Endothelial cell of umbilical vein (primary cell): ENCODE data around the gene ATXN7. TPM values are rescaled to one million over a fixed set of nuclear protein-coding genes. Genes with fewer than 3 reads are reported as not detected.

Experiments used
- BruUV-seq: library from RNA; stranded (reverse); fragments of 400-500 nt; replicated peaks from 2 replicates; lab custom pipeline; 2021; lab: Mats Ljungman, UMichigan
- CTCF ChIA-PET: fragments of 300-600, 350-600 bp; sonication (Branson Sonifier 250); formaldehyde crosslinking; loops from one replicate; lab custom pipeline; 2021; ENCODE audit warnings: antibody characterized with exemption, inconsistent platforms; lab: Charles Lee
- POLR2A ChIA-PET: fragments of 300-600, 350-600 bp; sonication (Branson Sonifier 250); formaldehyde crosslinking; loops from one replicate; lab custom pipeline; 2021; ENCODE audit warnings: antibody characterized with exemption, inconsistent platforms; lab: Charles Lee
- DNase-seq: peaks from one replicate; pipeline ENCODE4 v3.0.0-alpha.2; 2011; ENCODE audit warnings: low read depth, low spot score
- FAIRE-seq: peaks from 2 replicates; lab custom pipeline; 2011; peaks lifted over from hg19 to GRCh38; lab: Jason Lieb, UNC
- H2AFZ ChIP-seq: 2 replicates; pipeline ENCODE4 v1.6.0; 2012; ENCODE audit warnings: low read depth, low read length, control low read depth, inconsistent platforms
- H3K27ac ChIP-seq: 2 replicates; pipeline ENCODE4 v1.5.1; 2011; ENCODE audit warnings: low read depth, mild to moderate bottlenecking, control low read depth, low read length, moderate library complexity; ENCODE audit not compliant: insufficient read depth
- H3K27me3 ChIP-seq, 2 experiments: 2 replicates each; pipeline versions ENCODE4 v1.6.0 to v1.6.1; 2011; ENCODE audit warnings: low read length in 2 of 2, mixed read lengths in 1 of 2; ENCODE audit not compliant: control insufficient read depth in 2 of 2, insufficient read depth in 2 of 2
- H3K36me3 ChIP-seq, 2 experiments: 2 replicates in 1 of 2; 3 replicates in 1 of 2; pipeline ENCODE4 v1.5.1; 2011; ENCODE audit warnings: low read length in 2 of 2, mild to moderate bottlenecking in 1 of 2, moderate library complexity in 1 of 2; ENCODE audit not compliant: control insufficient read depth in 2 of 2, insufficient read depth in 2 of 2; ENCODE audit errors: extremely low read depth in 1 of 2
- H3K4me1 ChIP-seq: 3 replicates; pipeline ENCODE4 v1.5.1; 2011; ENCODE audit warnings: mild to moderate bottlenecking, low read length; ENCODE audit not compliant: control insufficient read depth, insufficient read depth; ENCODE audit errors: extremely low read depth
- H3K4me2 ChIP-seq: 2 replicates; pipeline ENCODE4 v1.6.1; 2011; ENCODE audit warnings: low read length, control low read depth, mixed read lengths; ENCODE audit not compliant: insufficient read depth
- H3K4me3 ChIP-seq, 3 experiments: fragments of 200-600 bp in 1 of 3; sonication (generic), shearing (Covaris generic) in 1 of 3; replicated peaks in 1 of 3; 2 replicates each; pipeline ENCODE4 v1.5.1; 2011 to 2016; ENCODE audit warnings: control low read depth in 3 of 3, low read length in 3 of 3, mild to moderate bottlenecking in 2 of 3, inconsistent platforms in 1 of 3, low read depth in 1 of 3, moderate library complexity in 1 of 3; ENCODE audit not compliant: insufficient read depth in 1 of 3
- H3K79me2 ChIP-seq: 2 replicates; pipeline ENCODE4 v1.6.0; 2012; ENCODE audit warnings: low read length, inconsistent platforms; ENCODE audit not compliant: control insufficient read depth, insufficient read depth
- H3K9ac ChIP-seq: replicated peaks from 2 replicates; pipeline ENCODE3; 2011; ENCODE audit warnings: low read length, control low read depth; ENCODE audit not compliant: insufficient read depth; ENCODE audit errors: extremely low read depth
- H3K9me1 ChIP-seq: replicated peaks from 3 replicates; pipeline ENCODE4 v1.6.0; 2011; ENCODE audit warnings: mild to moderate bottlenecking, low read length; ENCODE audit not compliant: control insufficient read depth, insufficient read depth; ENCODE audit errors: extremely low read depth
- H3K9me3 ChIP-seq: replicated peaks from 2 replicates; pipeline ENCODE4 v1.5.1; 2012; ENCODE audit warnings: low read length, inconsistent platforms; ENCODE audit not compliant: control insufficient read depth, insufficient read depth
- H4K20me1 ChIP-seq: replicated peaks from 2 replicates; pipeline ENCODE3; 2011; ENCODE audit warnings: mild to moderate bottlenecking, low read length; ENCODE audit not compliant: control insufficient read depth, insufficient read depth; ENCODE audit errors: extremely low read depth
- CTCF ChIP-seq, 2 donors: IDR thresholded peaks; 1 replicate in 1 of 2; 2 replicates in 1 of 2; pipeline ENCODE4 v1.5.1; 2011; ENCODE audit warnings: low read length in 2 of 2, mild to moderate bottlenecking in 2 of 2, moderate library complexity in 2 of 2, control low read depth in 1 of 2, inconsistent platforms in 1 of 2, low read depth in 1 of 2; ENCODE audit not compliant: insufficient read depth in 1 of 2; ENCODE audit errors: extremely low read depth in 1 of 2
- EZH2 ChIP-seq: IDR thresholded peaks from 2 replicates; pipeline ENCODE4 v1.6.1; 2012; ENCODE audit warnings: borderline replicate concordance, low read depth, mild to moderate bottlenecking, moderate library complexity, low read length, inconsistent platforms; ENCODE audit not compliant: severe bottlenecking
- FOS ChIP-seq: IDR thresholded peaks from 2 replicates; pipeline ENCODE4 v1.6.1; 2011; ENCODE audit warnings: mild to moderate bottlenecking, low read length, moderate library complexity, borderline replicate concordance; ENCODE audit not compliant: insufficient read depth
- GATA2 ChIP-seq: IDR thresholded peaks from 2 replicates; pipeline ENCODE4 v1.7.0; 2011; ENCODE audit warnings: low read depth, mild to moderate bottlenecking, moderate library complexity, mixed read lengths, low read length; ENCODE audit not compliant: insufficient read length, insufficient read depth
- JUN ChIP-seq: IDR thresholded peaks from 2 replicates; pipeline ENCODE4 v1.6.1; 2011; ENCODE audit warnings: borderline replicate concordance, low read depth; ENCODE audit not compliant: insufficient read length, insufficient read depth
- MAX ChIP-seq: IDR thresholded peaks from 2 replicates; pipeline ENCODE4 v1.6.1; 2011; ENCODE audit not compliant: insufficient read depth, insufficient read length
- MYC ChIP-seq: IDR thresholded peaks from one replicate; pipeline ENCODE4 v1.6.1; 2011; ENCODE audit warnings: mild to moderate bottlenecking, low read depth, low read length
- POLR2A ChIP-seq: IDR thresholded peaks from 2 replicates; pipeline ENCODE4 v1.6.1; 2012; ENCODE audit warnings: low read depth, mild to moderate bottlenecking, control low read depth, low read length
- POLR2AphosphoS5 ChIP-seq: IDR thresholded peaks from 2 replicates; pipeline ENCODE4 v1.6.1; 2012; ENCODE audit warnings: low read depth, mild to moderate bottlenecking, control low read depth, low read length, moderate library complexity; ENCODE audit not compliant: insufficient read depth
- dilution Hi-C: fragments of 300-500 bp; cut with MboI; formaldehyde crosslinking; loops from one replicate; pipeline ENCODE4 v1.15.0; 2019; ENCODE audit warnings: low sequenced_read_pairs; ENCODE audit not compliant: extremely low pct_ligation_motif_present
- intact Hi-C: fragments of 100-400 bp; cut with micrococcal nuclease; formaldehyde crosslinking; loops from one replicate; pipeline ENCODE4 v1.10.0; 2022
- polyA plus RNA-seq, 4 experiments: library from polyadenylated mRNA; depleted of rRNA in 3 of 4; stranded (reverse) in 3 of 4; unstranded in 1 of 4; fragments of >200 nt; gene quantifications; 2 replicates each; pipeline versions ENCODE4 v1.2.1 to v1.2.3, GENCODE V29; 2011 to 2012; ENCODE audit warnings: missing spikeins in 1 of 4
- total RNA-seq: library from RNA; stranded (reverse); gene quantifications from 2 replicates; pipeline ENCODE4 v1.2.3, GENCODE V29; 2021

ATXN7 gene
- total and polyA plus RNA-seq, 2 donors (not counting 3 experiments of a cell fraction or from before 2014, with no cell fraction given): 21.2 to 34.7 TPM

- DNase-seq (no peak), FAIRE-seq (no peak)
- peaks cover 41% of the 10 kb centered on the region for H3K79me2 ChIP-seq
- H3K4me3 ChIP-seq: no peak overlapping the region
- intact Hi-C loops: no loop called here
- dilution Hi-C loops: no loop called here
- TF ChIP-seq MYC (no peak), EZH2 (no peak), POLR2AphosphoS5 (no peak), CTCF (IDR thresholded peaks at IDR 0.05; ENCODE audit: extremely low read depth in 1 of 2, insufficient read depth in 1 of 2, low read depth in 1 of 2, low read length in 2 of 2) (no peak), JUN (no peak), POLR2A (no peak), MAX (no peak), GATA2 (no peak), FOS (no peak)
- H3K4me2 ChIP-seq: no peak overlapping the region
- no peak overlapping the region for H3K9ac ChIP-seq
- H2AFZ ChIP-seq: no peak overlapping the region
- ChIA-PET POLR2A (interaction anchor here (1.1 kb wide), 1 partner anchor 31 kb away, joined by 4 read pairs; no protein-coding TSS in a partner anchor), CTCF (no interaction called here)
- H3K27me3 ChIP-seq: no peaks in the 10 kb centered on the region
- no peaks in the 10 kb centered on the region for H3K9me3 ChIP-seq
- no TSS peak for BruUV-seq
- H4K20me1 ChIP-seq: no peaks in the 10 kb centered on the region
- H3K27ac ChIP-seq: no peak overlapping the region
- H3K4me1 ChIP-seq: peaks cover 11% of the 10 kb centered on the region
- H3K36me3 ChIP-seq: no peaks in the 10 kb centered on the region
- H3K9me1 ChIP-seq: no peaks in the 10 kb centered on the region
Observed at GRCh38 chr3:63966007-63966406, 102.3 kb downstream of the ATXN7 start.
